Heart right ventricle (tissue), 16 donors: ENCODE data around the gene CDH2. TPM values are rescaled to one million over a fixed set of nuclear protein-coding genes. Genes with fewer than 3 reads are reported as not detected.

Experiments
- ATAC-seq, 8 donors: fragments of 200-7000 bp; cut with Tn5 transposase; one replicate each; pipeline ENCODE4 v1.9.1; 2020; ENCODE audit warnings: mild to moderate bottlenecking in 8 of 8, moderate library complexity in 8 of 8, moderate number of reproducible peaks in 1 of 8
- DNase-seq, 2 donors: peaks; one replicate each; pipeline ENCODE4 v3.0.0-alpha.2; 2020
- H3K27ac ChIP-seq, 10 donors: fragments of 200-600 bp; sonication (generic) in 2 of 10; one replicate each; pipeline versions ENCODE4 v1.5.0 to v1.8.0; 2020 to 2022; ENCODE audit warnings: mild to moderate bottlenecking in 3 of 10
- H3K27me3 ChIP-seq, 7 donors: fragments of 200-600 bp; one replicate each; pipeline ENCODE4 v1.8.0; 2021 to 2022; ENCODE audit warnings: mild to moderate bottlenecking in 2 of 7
- H3K36me3 ChIP-seq, 9 donors: fragments of 200-600 bp; sonication (generic) in 1 of 9; one replicate each; pipeline versions ENCODE4 v1.5.0 to v1.8.0; 2020 to 2022; ENCODE audit warnings: mild to moderate bottlenecking in 2 of 9
- H3K4me1 ChIP-seq, 9 donors: fragments of 200-600 bp; sonication (generic) in 1 of 9; one replicate each; pipeline versions ENCODE4 v1.5.0 to v1.8.0; 2020 to 2022; ENCODE audit warnings: mild to moderate bottlenecking in 4 of 9
- H3K4me3 ChIP-seq, 10 donors: fragments of 200-600 bp; sonication (generic) in 2 of 10; one replicate each; pipeline versions ENCODE4 v1.5.0 to v1.8.0; 2020 to 2022; ENCODE audit warnings: mild to moderate bottlenecking in 7 of 10, moderate library complexity in 2 of 10
- H3K9me3 ChIP-seq, 11 donors: fragments of 200-600 bp in 10 of 11; sonication (generic) in 2 of 11; one replicate each; pipeline versions ENCODE4 v1.5.0 to v1.8.0; 2013 to 2022; ENCODE audit warnings: mild to moderate bottlenecking in 2 of 11, control low read depth in 1 of 11, moderate library complexity in 1 of 11
- CTCF ChIP-seq, 9 donors: fragments of 200-600 bp; sonication (generic) in 2 of 9; IDR thresholded peaks; one replicate each; pipeline versions ENCODE4 v1.5.0 to v1.8.0; 2021 to 2022; ENCODE audit warnings: antibody characterized with exemption in 9 of 9, mild to moderate bottlenecking in 5 of 9, moderate library complexity in 1 of 9
- WGBS, 2 donors: extraction: QIAGEN DNeasy Blood & Tissue Kit; methylation state at CpG; one replicate each; pipeline ENCODE4 v1.1.7; 2013; ENCODE audit warnings: inconsistent platforms in 1 of 2; 5-methylcytosine and 5-hydroxymethylcytosine counted together
- intact Hi-C, 10 donors: fragments of 100-400 bp; cut with DNase I; formaldehyde crosslinking; loops; one replicate each; pipeline versions ENCODE4 v1.11.1 to v1.14.2; 2022
- polyA plus RNA-seq, 2 donors: library from polyadenylated mRNA; stranded (reverse); fragments of 200-250 nt; gene quantifications; one replicate each; pipeline ENCODE4 v1.2.3, GENCODE V29; 2013
- total RNA-seq, 10 donors: library from RNA; stranded (reverse); fragmentation: NEBNext Ultra II Directional in 3 of 10; extraction: Animal tissue kit (Norgen Biotek cat#: 25700) in 3 of 10; gene quantifications; one replicate each; pipeline versions ENCODE4 v1.2.1 to v1.2.4, GENCODE V29; 2021 to 2023
- donor health status: Arrhythmogenic right ventricular cardiomyopathy.
- donor health status: ischemic (EF 13 %, LVEDD 7.1; RV severe dilation, severe dysfunction).
- donor health status: healthy with polysubstance abuse.
- donor health status: DM: no; HTN: yes; CAD: no.
- donor health status: DM: no; HTN: no; CAD: no.
- donor health status: ischemic (EF 25% LVEDD 6.9; RV normal size, moderate dysfunction).
- donor health status: ischemic (EF 25% LVEDD 5.7; RV mildly dilated, moderate dysfunction).
- donor health status: healthy.
- donor health status: DM: yes; HTN: yes; CAD: no.
- donor health status: Ischemic cardiomyopathy.
- donor health status: ischemic (EF 35%, LVEDD 5.7; RV mildly dilated, moderate dysfunction).
- donor health status: nonischemic (EF 11% LVEDD 7.7; RV severe dilation, severe dysfunction).
- donor health status: DM: yes; HTN: yes; CAD: no.
- donor health status: PGD.
- donor health status: ischemic (EF 29% LVEDD 5.4; RV normal size, mild dysfunction).
- donor health status: nonischemic (EF 23%, LVEDD 6.1; RV moderate dilation, normal function).

Gene CDH2
- total and polyA plus RNA-seq, 12 donors = 50.3 to 575 (median 448) TPM

GRCh38 chr18:28044036-28044435 is 132.9 kb downstream of the CDH2 start:
- 74 to 87% methylated on average over 4 of the region's 4 CpGs for WGBS, 2 donors
- no peak overlapping the region for H3K27ac ChIP-seq
- no peaks in the 10 kb centered on the region for H3K27me3 ChIP-seq
- H3K4me1 ChIP-seq = peaks cover 0 to 46% (median 13%) of the 10 kb centered on the region in 9 donors
- intact Hi-C loops = no loop called here
- H3K36me3 ChIP-seq = no peaks in the 10 kb centered on the region
- ATAC-seq = no peak
- no peaks in the 10 kb centered on the region for H3K9me3 ChIP-seq
- H3K4me3 ChIP-seq = no peak overlapping the region
- no peak for TF ChIP-seq CTCF (IDR thresholded peaks at IDR 0.05)
- DNase-seq = no peak

- TF ChIP-seq CTCF (IDR thresholded peaks at IDR 0.05) = no peak
- intact Hi-C loops = no loop called here
- DNase-seq (no peak), ATAC-seq (no peak)
- peaks cover 0 to 47% (median 13%) of the 10 kb centered on the region in 9 donors for H3K4me1 ChIP-seq
- H3K9me3 ChIP-seq = no peaks in the 10 kb centered on the region
- H3K36me3 ChIP-seq = no peaks in the 10 kb centered on the region
- 63 to 89% methylated on average over 3 of the region's 3 CpGs for WGBS, 2 donors
- H3K27ac ChIP-seq = no peak overlapping the region
- H3K4me3 ChIP-seq = no peak overlapping the region
- no peaks in the 10 kb centered on the region for H3K27me3 ChIP-seq
These were observed 133.3 kb downstream of the CDH2 start for GRCh38 chr18:28043631-28044030.

- no peak for DNase-seq
- Histone ChIP-seq H3K27me3 (no peaks in the 10 kb centered on the region), H3K36me3 (no peaks in the 10 kb centered on the region), H3K4me3 (no peak overlapping the region), H3K4me1 (peaks cover 0 to 47% (median 17%) of the 10 kb centered on the region in 9 donors), H3K9me3 (no peaks in the 10 kb centered on the region), H3K27ac (peak overlapping the region in 1 of 10 donors; percentile 9)
- 26 to 32% methylated on average over 5 of the region's 5 CpGs for WGBS, 2 donors
- ATAC-seq = peak in 3 of 8 donors; percentile 13 to 45 (median 21)
- no peak for TF ChIP-seq CTCF (IDR thresholded peaks at IDR 0.05)
- intact Hi-C loops = no loop called here
These were observed 135.6 kb downstream of the CDH2 start for GRCh38 chr18:28041366-28041765.

GRCh38 chr18:28040716-28041115 is 136.2 kb downstream of the CDH2 start:
- ATAC-seq (no peak), DNase-seq (no peak)
- TF ChIP-seq CTCF (IDR thresholded peaks at IDR 0.05) = no peak
- intact Hi-C loops = no loop called here
- no peak overlapping the region for H3K4me3 ChIP-seq
- no peaks in the 10 kb centered on the region for H3K9me3 ChIP-seq
- H3K27me3 ChIP-seq = no peaks in the 10 kb centered on the region
- H3K27ac ChIP-seq = no peak overlapping the region
- peaks cover 0 to 49% (median 17%) of the 10 kb centered on the region in 9 donors for H3K4me1 ChIP-seq
- H3K36me3 ChIP-seq = no peaks in the 10 kb centered on the region
